GM12878 (cell line): ENCODE data around the gene DYNC1H1.

Source experiments
- CHD1 ChIP-seq: IDR thresholded peaks from 2 replicates; pipeline ENCODE4 v1.6.1; 2012; ENCODE audit warnings: low read depth, low read length, improper control_type of control experiment
- EZH2 ChIP-seq: IDR thresholded peaks from 2 replicates; pipeline ENCODE4 v1.6.1; 2012; ENCODE audit warnings: low read depth, mild to moderate bottlenecking, control low read depth, inconsistent platforms, low read length, borderline replicate concordance; ENCODE audit not compliant: control insufficient read depth
- KLF5 ChIP-seq: fragments of 450-650 bp; IDR thresholded peaks from 2 replicates; pipeline ENCODE4 v1.6.1; 2014; ENCODE audit warnings: mild to moderate bottlenecking; ENCODE audit not compliant: partially characterized antibody
- RAD21 ChIP-seq: IDR thresholded peaks from 2 replicates; pipeline ENCODE4 v1.6.1; 2011; ENCODE audit warnings: mild to moderate bottlenecking, low read depth, low read length, moderate library complexity; ENCODE audit not compliant: insufficient read depth

DNA sequence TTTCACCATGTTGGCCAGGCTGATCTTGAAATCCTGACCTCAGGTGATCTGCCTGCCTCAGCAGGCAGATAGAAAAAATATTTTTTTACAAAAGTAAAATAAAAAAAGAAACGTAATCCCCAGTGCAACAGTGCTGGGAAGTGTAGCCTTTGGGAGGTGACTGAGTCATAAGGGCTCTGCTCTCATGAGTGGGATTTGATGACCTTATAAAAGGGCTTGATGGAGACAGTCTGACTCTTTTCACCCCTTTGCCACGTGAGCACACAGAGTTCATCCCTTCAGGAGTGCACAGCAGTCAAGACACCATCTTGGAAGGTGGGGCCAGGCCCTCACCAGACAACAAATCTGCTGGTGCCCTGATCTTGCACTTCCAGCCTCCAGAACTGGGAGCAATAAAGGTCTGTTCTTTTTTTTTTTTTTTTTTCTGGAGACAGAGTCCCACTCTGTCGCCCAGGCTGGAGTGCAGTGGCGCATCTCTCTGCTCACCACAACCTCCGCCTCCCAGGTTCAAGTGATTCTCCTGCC lies 24.7 kb upstream of the DYNC1H1 start:
- no peak for TF ChIP-seq EZH2
- no peak for TF ChIP-seq CHD1
- no peak for TF ChIP-seq RAD21
- no peak for TF ChIP-seq KLF5
